ENCODE data around the gene KCNH4.

Gene KCNH4

DNA sequence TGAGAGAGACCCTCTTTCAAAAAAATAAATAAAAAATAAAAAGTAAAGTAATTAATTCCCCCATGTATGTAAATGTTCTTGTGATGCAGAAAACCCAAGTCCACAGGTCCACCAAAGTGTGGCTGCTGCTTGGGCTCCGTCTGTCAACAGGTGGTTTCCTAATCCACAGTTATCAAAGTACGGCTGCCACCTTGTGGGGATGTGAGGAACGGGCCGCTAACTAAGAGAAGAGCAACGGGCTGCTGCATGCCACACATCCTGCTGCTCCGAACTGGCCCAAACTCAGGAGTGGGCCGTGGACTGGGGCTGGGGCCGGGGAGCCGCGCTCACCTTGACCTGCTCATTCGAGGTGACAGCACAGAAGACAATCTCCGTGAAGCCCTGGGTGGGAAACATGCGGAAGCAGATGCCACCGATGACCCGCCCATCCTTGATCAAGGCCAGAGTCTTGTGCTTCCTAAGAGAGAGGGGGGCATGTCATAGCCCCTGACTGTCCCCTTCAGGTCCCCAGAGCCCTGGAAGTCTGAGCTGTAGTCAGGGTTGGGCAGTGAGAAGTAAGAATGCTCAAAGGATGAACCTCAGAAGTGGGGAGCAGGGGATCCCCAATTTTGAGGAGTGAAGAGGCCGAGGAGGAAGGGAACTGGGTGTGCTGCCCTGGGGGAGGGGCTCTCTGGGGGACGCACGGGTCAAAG is 64.1 kb downstream of the KCNH4 start:
- DNase-seq, result peak; percentile 36 to 75 (median 60)

DNA sequence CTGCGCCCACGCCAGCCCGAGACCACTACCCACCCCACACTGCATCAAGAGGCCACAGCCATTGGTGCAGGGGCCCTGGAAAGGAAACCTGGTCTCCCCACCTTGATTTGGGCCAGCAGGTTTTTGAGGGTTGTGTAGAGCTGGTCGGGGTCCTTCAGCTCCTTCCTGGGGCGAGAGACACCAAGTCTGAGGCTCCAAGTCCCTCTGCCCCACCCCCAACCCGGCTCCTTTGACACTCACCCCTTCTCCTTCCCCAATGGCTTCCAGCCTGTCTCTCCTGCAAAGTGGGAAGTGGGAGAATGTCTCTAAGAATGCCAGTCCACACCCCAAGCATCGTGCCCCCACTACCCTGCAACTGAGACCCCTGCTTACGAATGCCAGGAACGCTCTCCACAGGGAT is 66.8 kb downstream of the KCNH4 start:
- no peak for DNase-seq

DNA sequence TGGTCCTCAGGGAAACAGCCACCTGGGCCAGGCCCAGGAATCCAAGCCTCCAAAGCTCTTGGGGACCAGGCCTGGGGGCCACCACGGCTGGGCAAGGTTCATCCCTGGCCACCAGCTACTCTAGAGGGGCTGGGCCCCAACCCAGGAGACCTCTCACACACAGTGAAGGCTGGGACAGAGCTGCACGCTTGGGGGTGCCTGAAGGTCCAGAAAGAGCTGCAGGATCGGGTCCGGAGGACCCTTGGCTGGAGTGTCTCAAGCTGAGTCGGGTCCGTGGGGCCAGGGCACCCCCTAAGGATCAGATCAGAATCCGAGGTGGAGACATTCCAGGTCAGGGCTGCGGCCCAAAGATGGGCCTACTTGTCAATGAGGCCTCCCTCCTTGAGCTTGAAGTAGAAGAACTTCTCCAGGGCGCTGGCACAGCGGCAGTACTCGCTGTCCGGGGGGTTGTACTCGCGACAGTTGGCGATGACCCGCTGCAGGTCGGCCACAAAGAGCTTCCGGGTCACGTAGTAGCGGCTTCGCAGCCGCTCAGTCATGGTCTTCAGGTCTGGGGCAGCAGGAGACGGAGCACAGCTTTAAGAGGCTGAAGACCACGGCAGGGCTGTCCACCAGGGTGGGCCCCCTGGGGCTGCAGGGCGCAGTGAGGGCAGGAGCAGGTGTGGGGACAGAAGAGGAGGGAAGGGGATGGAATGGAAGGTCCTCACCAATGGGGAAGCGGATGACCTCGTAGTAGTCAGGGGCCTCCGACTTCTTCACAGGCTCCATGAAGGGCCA is 67.5 kb downstream of the KCNH4 start:
- DNase-seq, result no peak

DNA sequence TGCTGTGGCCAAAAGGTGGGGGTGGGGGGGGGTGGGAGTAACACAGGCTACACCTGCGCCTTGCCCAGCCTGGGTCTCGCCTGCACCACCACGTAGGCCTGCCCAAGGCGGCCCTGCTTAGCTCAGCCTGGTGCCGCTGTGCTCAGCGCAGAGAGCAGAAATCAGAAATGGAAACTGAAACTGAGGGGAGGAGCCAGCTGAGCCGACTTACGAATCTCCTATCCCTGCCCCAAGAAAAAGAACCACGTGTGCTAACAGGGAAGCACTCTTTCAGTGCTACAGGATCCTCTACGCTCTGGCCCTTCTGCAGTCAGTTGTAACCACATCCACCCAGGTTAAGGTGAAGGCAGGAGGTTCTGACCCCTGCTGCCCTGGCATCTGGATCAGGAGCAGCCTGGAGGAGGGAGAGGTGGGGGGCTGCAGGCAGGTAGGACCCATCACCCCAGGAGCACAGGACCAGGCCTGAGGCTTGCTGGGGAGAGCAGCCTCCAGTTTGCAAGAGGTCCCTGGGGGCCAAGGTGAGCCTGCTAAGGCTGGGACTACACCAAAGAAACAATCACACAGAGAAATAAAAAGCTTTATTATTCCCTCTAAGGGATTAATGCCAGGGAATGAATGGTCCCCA is 68.3 kb downstream of the KCNH4 start, which contains the start of gene DHX58:
Gene DHX58 (minus strand): TSS at position 163 of the 625 bp plus-strand sequence. CDS start 822 bp downstream, outside the sequence.
- peak in 3 of 4 experiments; percentile 31 to 75 (median 62) for DNase-seq

DNA sequence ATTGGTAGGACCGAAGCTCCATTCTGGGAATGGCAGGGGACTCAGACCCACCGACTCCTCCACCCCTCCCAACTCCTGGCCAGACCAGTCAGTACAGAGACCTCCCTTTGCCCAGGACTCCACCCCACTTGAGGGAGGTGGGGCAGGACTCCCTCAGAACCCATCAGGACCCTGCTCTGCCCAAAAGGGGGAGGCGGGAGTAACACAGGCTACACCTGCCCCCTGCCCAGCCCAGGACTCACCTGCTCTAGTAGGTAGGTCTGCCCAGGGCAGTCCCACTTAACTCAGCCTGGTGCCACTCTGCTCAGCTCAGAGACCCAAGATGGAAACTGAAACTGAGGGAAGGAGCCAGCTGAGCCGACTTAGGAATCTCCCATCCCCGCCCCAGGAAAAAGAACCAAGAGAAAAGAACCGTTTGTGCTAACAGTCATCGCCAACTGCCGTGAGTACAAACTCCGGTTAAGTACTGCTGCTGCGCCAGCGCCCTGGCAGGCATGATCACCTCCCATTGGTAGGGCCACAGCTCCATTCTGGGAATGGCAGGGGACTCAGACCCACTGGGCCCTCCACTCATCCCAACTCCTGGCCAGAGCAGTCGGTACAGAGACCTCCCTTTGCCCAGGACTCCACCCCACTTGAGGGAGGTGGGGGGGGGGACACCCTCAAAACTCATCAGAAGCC is 68.9 kb downstream of the KCNH4 start:
- peak in 2 of 4 experiments; percentile 43 to 48 for DNase-seq

DNA sequence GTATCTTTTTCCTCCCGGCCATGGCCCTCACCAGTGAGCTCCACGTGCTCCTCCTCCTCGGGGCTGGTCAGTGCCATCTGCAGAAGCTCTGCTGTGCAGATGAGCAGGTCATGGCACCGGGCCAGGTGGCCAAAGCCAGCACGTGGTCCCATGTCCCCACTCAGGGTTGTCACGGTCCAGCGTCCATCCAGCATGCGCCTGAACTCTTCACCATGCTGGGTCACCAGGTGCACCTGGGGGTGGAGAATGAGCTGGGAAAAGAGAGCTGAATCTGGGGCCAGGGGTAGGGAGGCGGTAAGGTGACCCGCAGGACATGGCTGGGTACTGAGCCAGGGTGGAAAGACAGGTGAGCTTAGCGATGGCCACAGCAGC is 69.7 kb downstream of the KCNH4 start:
- DNase-seq, result no peak

DNA sequence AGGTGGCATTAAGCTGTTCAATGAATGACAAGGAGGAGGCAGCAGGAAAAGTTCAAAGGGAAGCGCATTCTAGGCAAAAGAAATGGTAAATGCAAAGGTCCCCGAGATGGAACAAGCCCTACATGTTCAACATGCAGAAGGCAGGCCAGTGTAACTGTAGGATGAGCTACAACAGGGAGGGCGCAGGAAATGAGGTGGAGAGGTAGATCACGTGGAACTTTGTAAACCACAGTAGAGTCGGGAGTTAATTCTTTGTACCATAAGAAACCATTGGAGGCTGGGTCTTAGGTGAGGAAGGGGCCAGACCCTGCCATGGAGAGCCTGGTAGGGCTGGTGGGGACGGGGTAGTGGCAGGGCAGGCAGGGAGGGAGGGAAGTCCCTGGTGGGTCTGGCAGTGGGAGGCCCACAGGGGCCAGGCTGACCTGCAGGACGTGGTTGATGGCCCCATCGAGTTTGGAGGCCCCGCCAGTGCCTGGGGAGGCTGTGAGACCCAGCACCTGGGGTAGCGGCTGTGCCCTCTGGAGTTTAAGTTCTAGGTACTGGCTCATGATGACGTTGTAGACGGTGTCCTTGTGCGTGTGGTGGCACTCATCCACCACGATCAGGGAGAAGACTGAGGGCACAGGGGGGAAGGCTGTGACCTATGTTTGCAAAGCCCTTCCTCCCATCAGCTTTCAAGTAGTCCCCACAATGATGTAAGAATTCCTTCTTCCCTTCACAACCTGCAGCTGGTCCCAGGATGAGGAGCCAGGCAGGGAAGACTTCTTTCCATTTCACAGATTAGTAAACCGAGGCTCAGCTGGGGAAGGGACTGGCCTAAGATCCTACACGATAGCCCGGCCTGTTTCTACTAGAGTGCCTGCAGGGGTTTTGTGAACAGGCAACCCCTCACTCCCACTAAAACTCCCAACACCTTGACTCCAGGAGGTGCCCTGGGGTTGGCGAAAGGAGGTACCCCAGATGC is 70.4 kb downstream of the KCNH4 start:
- DNase-seq, result no peak

DNA sequence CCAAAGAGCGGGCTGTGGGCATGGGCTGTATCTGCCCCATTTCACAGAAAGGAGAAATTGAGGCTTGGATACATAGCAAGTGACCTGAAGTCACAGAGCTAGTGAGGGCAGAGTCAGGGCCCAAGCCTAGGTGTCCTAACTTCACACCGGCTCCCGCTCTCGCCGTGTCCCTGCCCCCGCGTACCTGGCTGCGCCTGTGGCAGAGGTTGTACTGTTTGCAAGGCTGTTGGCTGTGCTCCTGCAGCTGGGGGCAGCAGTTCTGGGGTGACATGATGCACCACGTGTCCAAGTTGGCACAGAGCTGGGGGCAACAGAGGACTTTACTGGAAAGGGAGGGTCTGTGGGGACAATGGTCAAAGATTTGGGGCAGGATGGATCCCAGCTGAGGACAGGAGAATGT is 71.9 kb downstream of the KCNH4 start:
- DNase-seq, result no peak

DNA sequence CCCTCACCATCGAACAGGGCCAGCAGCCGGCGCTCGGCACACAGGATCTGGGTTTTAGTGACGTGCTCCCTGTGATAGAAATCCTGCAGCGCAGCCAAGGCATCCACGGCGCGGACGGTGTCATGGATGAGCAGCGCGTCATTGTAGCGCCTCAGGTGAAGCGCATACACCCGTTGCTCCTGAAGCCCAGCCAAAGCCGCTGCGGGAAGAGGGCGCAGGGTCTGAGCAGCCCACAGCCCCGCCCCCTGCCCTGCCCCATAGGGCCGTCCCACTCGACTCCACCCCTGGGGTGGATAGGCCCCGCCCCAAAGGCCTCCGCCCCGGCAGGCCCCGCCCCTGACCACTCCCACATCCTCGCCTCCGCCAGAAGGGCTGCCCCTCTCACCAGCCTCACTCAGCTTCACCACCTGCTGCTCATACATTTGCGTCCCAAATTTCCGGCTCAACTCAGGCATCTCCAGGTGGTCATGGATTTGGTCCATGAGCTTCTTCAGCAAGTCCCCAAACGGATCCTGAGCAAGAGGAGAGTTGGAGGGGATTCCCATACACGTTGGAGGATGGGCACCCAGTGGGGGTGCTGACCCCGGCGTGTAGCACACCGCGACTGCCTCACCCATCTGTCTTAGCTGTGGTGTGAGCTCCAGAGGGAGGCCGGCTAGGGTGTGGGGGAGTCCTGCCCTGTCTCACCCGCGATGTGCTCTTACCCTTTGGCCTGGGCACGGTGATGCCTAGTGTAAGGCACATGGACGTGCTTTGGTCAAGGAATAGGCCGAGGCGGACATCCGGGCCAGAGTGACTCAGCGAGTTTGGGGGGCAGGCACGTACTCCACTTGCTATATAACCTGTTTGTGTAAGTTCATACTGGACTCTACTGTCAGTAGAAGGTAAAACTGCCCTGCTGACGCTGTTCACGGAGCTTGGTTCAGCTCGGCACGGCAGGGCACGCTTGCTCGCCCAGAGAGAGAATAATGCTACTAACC is 73.1 kb downstream of the KCNH4 start:
- DNase-seq, result peak; percentile 62 to 95 (median 89)

DNA sequence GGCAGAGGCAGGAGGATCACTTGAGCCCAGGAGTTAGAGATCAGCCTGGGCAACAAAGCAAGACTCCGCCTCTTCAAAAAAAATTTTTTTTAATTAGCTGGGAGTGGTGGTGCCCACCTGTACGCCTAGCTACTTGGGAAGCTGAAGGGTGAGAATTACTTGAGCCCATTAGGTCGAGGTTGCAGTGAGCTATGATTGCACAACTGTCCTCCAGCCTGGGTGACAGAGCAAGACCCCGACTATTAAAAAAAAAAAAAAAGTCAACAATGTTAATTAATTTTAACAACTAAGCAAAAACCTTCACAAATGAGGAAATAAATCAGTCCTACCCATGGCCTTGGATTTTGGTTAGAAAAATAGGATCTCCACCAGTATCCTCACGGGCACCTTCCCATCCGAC is 73.8 kb downstream of the KCNH4 start:
- no peak for DNase-seq

All from activated naive CD4-positive, alpha-beta T cell (primary cell).